Body of pancreas (tissue), 4 donors: ENCODE measurements around the gene SERPINA12.

ENCODE experiments used
- CTCF ChIP-seq, 7 experiments: fragments of 450-650 bp in 4 of 7; fragments of 200-600 bp in 3 of 7; sonication (generic) in 3 of 7; IDR thresholded peaks; one replicate each; pipeline ENCODE4 v1.5.1; 2016 to 2019; ENCODE audit warnings: antibody characterized with exemption in 7 of 7
- POLR2A ChIP-seq, 3 donors: fragments of 450-650 bp; IDR thresholded peaks; one replicate each; pipeline ENCODE4 v1.6.1; 2016; ENCODE audit warnings: antibody characterized with exemption in 3 of 3, mild to moderate bottlenecking in 2 of 3

GRCh38 chr14:94515856-94516255 lies 6.6 kb upstream of the SERPINA12 start:
- TF ChIP-seq CTCF (IDR thresholded peaks at IDR 0.05) (no peak), POLR2A (IDR thresholded peaks at IDR 0.05) (no peak)
